NCI-H146 (cell line): ENCODE measurements around the gene MYO5B.

ENCODE experiments used
- DNase-seq: peaks from one replicate; lab custom pipeline; 2025; lab: John Stamatoyannopoulos, UW

Gene MYO5B

GRCh38 chr18:50011813-50012435 lies 183.0 kb downstream of the MYO5B start:
- no peak for DNase-seq

- peak; percentile 65 for DNase-seq
These were observed 185.1 kb downstream of the MYO5B start for GRCh38 chr18:50009773-50010335.

- no peak for DNase-seq
These were observed 186.6 kb downstream of the MYO5B start for GRCh38 chr18:50008306-50008705.

DNA sequence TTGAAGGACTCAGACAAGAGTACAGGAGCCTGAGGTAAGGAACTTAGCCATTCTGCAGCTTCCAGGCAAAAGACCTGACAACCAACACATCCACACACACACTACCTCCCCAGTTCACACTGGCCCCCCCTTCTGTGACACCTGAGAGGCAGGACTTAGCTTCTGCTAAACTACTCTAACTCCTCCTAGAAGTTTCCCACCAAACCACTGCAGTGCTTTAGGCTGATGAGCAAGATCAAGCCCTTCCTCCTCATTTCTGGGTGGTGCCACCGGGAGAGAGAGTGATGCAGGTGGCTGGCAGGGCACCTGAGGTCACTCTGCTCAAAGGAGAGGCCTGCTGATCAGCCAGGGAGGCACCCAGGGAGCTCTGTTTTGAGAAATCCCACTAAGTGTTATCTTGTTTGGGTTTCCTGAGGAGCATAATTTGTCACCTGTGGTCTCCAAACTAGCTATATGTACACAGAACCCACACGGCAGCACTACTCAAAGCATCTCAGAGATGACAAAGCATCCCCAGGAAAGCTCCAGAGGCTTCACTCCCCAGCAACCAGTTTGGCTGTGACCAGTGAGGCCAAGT lies 188.4 kb downstream of the MYO5B start:
- DNase-seq = peak; percentile 77

GRCh38 chr18:50004013-50004412 lies 190.9 kb downstream of the MYO5B start:
- DNase-seq = no peak

- no peak for DNase-seq
These were observed 192.2 kb downstream of the MYO5B start for GRCh38 chr18:50002781-50003180.

DNA sequence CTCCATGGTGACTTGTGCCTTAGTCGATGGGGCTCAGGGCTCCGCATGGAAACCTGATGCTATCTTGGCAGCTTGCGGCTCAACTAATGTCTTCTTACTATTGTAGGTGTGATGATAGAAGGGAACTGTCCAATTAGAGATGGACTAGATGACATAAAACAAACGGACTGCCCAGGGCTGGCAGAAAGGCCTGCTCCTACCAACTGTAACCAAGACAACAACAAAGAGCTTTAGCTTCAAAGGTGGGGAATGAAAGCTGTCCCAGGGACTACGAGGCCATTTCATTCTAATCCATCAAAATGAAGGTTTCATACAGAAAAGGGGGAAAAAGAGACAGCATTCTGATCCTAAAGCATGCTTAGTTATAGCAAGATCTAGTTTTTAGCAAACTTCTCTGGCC lies 194.7 kb downstream of the MYO5B start:
- no peak for DNase-seq

DNA sequence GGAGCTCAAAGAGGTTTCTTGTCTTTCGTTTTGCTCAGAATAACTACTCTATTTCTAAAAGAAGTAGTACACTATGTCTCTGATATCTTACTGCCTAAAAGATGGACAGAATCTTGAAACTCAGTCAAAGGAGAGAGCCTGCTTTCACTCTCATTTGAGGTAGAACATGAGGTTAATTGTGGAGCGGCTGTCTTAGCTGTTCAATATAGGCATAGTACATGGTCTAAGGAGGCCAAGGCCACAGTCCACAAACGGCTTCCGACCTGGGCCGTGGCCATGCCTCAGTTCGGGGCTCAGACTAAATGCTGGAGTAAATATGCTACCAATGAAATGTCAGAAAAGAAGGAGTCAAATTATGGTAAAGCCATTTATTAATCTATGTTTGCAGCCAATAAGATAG lies 195.8 kb downstream of the MYO5B start:
- DNase-seq = no peak

DNA sequence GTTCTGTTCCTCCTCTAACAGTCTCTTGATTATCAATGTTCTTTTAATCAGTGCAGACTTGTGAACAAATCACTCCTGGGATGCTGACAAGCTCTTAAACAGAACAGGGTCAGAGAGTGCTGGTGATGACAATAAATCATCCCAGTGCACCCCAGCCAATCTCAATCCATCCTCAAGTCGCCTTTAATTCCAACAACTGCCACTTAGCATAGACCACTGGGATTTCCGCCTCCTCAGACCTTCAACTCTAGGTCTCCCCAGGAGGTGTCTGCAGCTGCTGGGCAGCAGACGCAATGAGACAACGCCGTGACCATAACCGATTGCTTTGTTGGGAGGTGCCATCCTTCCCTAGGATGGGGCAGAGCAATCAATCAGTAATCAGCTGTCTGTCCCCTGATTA lies 197.4 kb downstream of the MYO5B start:
- no peak for DNase-seq

DNA sequence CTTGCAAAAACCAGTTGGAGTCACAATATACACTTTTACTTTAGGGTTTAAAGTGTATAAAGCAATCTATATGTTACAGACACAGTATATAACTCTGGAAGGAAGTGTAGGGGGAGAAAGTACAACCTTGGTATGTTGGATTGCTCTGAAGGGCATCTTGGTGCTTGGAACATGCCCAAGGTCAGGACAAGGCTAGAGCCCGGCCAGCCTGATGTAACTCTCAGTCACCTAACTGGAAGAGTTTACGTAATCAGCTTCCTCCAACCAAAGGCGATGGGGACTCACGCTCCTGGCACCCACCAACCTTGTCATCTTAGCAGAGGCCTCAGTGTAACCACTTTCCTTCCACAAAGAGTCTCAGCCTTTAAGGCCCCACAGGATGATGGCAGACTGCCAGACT lies 200.5 kb downstream of the MYO5B start:
- no peak for DNase-seq

DNA sequence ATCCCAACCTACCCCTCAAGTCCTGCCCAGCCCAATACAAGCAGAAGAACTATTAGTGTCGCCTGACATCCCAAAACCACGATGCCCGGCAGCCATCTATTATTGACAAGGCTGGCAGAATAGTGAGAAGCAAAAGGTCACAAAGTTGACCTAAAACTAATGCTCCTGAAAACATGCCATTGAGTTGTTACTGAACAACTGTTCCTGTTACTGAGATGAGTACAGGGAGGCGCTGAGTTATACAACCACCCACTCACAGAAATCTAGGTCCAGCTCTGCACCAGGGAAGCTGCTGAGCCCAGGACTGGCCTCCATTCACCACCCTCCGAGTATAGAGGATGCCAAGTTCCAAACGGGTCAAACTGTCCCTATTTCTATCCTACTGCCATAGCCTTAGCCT lies 201.6 kb downstream of the MYO5B start:
- DNase-seq = no peak

DNA sequence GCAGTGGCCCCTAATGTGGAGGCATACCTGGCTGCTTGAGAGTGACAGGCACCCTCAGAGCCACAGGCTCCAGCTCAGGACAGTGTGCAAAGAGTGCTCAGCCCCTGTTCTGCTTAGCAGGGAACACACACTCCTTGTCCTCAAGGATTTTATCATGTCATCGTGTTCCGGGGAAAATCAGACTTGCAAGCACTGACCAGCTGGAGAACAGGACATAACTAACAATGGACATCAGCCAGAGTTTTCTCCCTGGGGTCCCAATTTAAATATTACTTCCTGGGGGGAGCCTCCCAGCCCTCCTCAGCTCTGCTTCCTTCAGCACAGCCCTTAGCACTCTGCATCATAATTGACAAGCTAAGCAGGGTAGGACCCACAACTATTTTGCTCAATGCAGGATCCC lies 206.2 kb downstream of the MYO5B start:
- no peak for DNase-seq

GRCh38 chr18:49988101-49988500 lies 206.8 kb downstream of the MYO5B start:
- DNase-seq = no peak

GRCh38 chr18:49985236-49985635 lies 209.7 kb downstream of the MYO5B start:
- DNase-seq = no peak

DNA sequence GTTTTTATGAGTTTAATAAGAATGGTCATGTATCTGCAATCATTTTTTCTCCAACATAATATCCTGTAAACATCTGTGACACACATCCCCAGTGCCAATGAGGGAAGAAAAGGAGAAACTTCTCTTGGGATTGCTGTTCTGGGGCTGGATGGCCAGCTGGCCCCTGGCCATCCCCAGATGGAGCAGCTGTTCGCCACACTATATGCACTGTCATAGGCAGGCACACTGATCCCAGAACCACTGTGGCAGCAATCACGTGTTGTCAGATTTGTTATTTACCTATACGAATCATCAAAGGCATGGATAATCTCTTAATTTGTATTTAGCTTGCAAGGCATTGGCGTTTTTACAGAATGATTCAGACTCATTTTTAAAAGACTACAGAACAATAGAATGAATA lies 214.1 kb downstream of the MYO5B start:
- DNase-seq = no peak

- DNase-seq = no peak
These were observed 218.0 kb downstream of the MYO5B start for GRCh38 chr18:49976795-49977560.

DNA sequence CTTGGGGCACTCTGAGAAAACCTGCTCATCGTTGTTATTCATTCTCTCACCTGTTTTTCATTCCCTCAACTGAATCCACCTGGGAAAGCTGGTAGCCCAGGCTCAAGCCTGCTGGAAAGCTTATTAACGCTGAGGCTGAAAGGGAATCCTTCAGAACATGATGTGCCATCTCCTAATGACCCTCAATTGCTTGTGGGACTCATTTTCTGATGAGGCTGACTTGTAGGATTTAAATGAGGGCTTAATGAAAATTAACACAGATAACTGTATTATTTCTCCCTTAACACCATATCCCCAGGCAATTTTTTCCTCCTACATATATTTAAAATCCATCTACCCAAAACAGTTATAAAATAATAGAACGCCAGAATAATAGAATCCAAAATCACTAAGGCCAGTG lies 218.9 kb downstream of the MYO5B start:
- no peak for DNase-seq

DNA sequence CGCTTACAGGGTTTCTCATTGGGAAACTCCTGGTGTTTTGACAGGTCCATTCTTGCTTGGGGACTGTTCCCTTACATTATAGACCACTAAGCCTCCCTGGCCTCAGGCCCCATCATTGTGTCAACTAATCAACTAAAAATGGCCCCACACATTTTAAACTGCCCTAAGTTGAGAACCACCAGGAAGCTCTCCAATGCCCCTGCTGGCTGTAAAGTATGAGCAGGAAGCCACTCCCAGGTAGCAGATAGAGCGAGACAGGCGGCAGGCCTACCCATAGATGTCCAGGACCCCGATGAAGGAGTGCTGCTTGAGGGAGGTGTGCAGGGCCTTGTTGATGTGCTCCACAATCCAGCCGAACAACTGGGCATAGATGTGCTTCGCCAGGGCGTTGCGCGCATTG lies 220.9 kb downstream of the MYO5B start:
- DNase-seq = no peak

DNA sequence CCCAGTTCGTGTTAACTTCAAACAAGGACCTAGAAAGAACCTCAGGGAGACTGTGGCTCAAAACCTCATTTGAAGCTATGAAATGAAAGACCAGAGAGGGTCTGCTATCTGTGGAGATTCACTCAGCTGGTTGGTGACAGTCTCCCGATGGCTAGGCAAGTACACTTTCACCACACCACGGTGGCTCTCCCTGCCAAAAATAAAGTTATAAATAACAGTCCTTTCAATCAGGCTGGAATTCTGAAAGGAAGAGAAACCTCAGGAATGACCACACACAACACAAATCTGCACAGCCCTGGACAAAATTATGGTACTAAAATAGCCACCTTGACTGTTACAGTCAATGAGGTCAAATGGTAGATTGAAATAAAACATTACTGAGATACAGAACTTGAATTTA lies 221.4 kb downstream of the MYO5B start:
- no peak for DNase-seq

DNA sequence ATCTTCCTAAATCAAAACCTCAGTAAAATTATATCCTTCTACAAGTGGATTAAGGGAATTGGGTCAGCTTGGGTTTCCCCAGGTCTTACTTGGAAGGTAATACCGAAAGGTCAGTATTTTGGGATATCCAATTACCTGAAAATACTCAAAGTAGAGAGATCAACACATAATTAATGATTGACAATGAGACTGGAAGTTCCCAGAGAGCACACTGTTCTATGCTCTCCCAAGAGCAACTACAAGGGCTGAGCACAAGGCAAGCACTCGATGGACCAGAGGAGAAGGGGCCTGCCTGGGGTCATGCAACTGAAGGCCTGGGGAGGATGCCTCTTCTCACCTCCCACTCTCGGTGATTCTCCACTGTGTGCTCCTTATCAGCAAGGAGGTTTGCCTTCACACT lies 222.4 kb downstream of the MYO5B start:
- no peak for DNase-seq

DNA sequence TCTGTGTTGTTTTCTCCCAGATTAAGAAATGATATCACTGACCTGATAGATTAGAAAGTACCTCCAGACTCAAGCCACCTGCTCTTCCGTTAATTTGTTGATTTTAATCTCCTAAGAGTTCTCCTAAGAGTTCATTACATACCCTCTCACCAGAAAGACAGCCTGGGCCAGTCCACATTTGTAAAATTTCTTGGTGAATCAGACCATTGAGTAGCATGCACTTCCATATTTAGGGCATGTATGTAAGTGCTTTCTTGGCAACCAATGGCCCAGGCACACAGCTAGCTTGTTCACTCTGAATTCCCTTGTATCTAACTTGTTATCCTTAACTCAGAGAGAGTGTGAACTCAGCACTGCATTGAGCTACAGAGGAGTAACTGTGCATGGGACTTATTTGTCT lies 223.5 kb downstream of the MYO5B start:
- DNase-seq = no peak

DNA sequence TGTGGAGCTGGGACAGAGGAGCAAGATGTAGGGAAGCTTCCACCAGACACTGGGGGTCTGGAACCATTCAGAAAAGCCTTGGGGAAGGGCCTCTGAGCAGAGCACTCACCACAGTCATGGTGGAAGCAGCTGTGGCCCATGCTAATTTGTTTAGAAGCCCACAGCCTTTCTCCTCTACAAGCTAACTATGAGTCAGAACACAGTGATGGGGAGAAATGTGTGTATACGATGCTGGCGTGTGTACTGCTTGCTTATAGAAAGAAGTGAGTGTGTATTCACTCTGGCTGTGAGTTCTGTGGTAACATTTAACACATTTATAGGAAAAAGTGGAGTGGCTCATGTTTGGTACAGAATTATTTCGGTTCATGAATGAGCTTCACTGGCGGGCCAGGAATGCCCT lies 224.6 kb downstream of the MYO5B start:
- DNase-seq = no peak

GRCh38 chr18:49968644-49969309 lies 226.2 kb downstream of the MYO5B start:
- DNase-seq = no peak
